Activated CD4-positive, alpha-beta T cell treated with anti-CD3 and anti-CD28 coated beads, Interleukin-2, Interleukin-6, amounts not matched to agents 100 ng/mL and 50 ng/mL, durations not matched to agents 16 hours and 8 hours (primary cell): ENCODE data around the gene CHTF8.
"Not testable (repeated sequence)": the region's sequence is repeated elsewhere in the genome, so short reads cannot be mapped to it uniquely, and the experiment has no call there.

Experiments
- DNase-seq: peaks from one replicate; pipeline ENCODE4 v3.0.0-alpha.2; 2020

Gene CHTF8

GRCh38 chr16:69132424-69133252 lies at the start of gene CHTF8, which contains the start of gene UTP4:
CHTF8 (minus strand) TSS chr16:69132588; CDS start chr16:69121458, 11,130 bp downstream.
UTP4 (plus strand) TSS chr16:69132649; CDS start chr16:69133460, 811 bp downstream.
- peak; percentile 91 for DNase-seq

- DNase-seq, result no peak
Observed at GRCh38 chr16:69180011-69180338, 47.6 kb upstream of the CHTF8 start.

DNA sequence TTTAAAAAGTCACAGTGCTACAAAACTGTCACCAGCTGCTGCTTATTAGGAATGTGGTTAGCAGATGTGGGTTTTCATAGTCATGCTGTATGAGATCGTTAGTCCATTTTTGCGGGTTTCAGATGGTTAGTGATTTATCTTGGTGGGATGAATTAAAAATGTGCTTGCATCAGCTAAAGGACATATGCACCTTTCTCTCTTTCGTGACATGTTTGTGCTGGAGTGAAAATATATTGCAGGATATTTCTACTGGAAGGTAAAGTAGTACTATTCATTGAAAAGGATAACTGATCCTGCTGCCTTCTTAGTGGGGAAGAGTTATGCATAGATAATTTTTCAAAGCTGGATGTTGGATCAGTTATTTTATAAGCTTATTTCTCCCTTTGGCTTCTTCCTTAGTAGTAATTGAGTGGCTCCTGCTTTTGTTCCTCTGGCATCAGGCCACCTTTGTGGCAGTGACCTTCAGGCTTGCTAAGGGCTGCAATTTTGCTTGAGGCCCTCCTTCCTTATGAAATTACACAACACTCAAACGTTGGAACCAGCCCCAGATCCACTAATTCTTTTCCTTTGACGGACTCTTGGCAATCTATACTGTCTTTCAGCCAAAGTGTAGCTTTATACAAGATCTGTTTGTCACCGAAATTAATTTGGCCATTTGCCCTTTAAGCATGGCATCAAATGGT lies 47.1 kb upstream of the CHTF8 start:
- peak; percentile 14 for DNase-seq

- no peak for DNase-seq
Observed at GRCh38 chr16:69176033-69176800, 43.8 kb upstream of the CHTF8 start.

DNA sequence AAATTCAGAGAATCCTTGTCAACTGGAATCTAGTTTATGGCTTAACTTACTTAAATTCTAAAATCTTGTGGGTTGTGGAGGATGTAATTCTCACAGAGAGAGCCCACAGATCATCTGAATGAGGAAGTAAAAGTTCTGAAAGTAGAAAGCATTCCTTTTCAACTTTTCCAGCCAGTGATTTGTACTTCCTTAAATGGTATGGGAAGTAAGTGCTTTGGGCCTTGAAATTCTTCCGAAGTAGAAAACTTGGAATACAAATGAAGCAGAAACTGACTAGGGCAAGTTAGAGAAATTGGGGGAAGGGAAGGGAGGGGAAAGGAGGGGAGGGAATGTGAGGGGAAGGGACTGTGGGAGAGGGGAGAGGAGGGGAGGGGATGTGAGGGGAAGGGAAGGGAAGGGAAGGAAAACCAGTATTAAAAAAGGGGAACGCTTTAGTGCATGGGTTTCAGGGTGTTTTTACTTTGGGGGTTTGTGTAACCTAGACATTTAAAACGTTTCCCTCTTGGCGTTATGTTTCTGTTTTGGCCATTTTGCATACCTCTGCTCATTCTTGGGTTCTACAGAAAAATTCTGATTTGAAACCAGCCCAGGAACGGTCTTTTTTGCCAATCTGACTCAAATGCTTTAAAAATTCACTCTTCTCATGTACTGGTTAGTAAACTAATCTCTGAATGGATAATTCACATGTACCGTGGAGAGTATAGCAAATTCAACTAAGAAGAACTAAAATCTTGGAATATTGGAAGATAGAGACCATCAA lies 39.1 kb upstream of the CHTF8 start:
- no peak for DNase-seq

GRCh38 chr16:69169607-69170352 lies 37.4 kb upstream of the CHTF8 start:
- DNase-seq, result no peak

DNA sequence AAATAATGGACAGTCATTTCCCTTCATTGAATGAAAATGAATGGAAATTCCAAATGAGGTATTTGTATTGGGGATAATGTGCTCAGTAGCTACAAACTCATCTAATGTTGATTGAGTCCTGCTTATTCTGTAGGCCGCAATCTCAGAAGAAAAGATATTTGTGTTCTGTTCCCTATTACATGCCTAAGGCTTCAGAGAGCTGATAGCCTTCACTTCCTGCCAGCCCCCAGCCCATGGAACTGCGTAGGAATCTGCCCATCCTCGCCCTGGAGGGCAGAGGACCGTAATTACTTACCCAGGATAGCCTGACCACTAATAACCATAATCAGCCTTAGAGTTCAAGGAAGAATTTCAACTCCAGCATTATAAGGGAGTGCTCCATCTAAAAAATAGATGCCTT lies 36.7 kb upstream of the CHTF8 start:
- DNase-seq, result no peak

DNA sequence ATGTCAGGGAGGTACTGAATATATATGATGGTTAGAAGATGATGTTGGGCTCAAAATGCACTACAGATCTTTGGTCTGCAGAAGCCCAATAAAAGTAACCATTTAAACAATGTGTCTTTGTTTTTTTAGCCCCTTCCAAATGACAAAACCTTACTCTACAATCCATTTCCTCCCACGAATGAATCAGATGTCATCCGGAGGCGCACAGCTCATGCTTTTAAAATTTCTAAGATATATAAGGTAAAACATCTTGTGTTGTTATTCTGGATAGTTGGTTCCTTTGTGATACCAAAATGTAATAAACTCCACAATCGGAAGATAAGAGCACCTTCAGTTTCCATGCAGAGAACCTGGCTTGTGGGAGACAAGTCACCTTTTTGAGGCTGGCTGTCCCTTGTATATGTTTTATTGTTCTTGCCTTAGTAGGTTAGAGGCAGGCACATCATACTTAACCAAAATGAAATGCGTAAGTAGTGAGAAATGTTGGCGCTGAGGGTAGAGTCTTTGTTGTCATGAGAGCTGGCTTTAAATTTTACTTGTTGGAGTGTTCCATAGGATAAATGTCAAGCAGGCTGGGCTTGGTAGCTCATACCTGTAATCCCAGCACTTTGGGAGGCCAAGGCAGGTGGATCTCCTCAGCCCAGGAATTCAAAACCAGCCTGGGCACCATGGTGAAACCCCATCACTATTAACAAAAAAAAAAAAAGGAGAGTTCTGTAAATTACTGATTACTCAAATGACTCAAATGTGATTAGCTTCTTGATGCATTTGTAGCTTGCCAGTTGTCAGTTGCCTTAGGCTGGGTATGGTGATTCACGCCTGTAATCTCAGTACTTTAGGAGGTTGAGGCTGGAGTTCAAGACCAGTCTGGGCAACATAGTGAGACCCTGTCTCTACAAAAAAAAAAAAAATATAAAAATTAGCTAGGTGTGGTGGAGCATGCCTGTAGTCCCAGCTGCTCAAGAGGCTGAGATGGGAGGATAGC lies 34.9 kb upstream of the CHTF8 start:
- DNase-seq, result peak; percentile 30

DNA sequence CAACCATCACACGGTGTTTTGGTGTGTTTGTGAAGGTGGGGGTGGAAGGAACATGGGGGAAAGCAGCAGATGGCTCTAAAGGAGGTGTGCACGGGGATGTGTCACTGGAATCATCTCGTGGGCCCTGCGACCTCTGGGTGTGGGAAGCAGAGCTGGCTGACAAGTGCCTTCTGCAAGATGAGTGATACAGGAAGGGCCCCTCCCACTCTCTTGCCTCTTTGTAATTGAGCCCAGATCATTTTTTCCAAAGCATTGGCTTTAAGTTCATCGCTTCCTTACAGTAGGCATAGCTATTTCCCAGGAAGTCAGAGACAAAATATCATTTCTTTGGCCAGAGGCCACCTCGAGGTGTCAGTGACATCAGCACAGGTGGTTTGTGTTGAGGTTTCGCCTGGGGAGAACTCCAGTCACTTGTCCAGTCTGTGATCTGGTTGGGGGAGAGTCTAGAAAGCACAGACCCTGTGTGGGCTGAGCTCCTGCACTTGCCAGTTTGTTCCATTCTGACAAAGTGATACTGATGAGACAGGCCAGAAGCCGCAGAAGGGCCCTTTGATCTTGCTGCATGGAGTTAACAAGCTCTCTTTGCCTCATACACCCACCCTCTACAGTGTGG lies 33.9 kb upstream of the CHTF8 start:
- DNase-seq, result peak; percentile 83

DNA sequence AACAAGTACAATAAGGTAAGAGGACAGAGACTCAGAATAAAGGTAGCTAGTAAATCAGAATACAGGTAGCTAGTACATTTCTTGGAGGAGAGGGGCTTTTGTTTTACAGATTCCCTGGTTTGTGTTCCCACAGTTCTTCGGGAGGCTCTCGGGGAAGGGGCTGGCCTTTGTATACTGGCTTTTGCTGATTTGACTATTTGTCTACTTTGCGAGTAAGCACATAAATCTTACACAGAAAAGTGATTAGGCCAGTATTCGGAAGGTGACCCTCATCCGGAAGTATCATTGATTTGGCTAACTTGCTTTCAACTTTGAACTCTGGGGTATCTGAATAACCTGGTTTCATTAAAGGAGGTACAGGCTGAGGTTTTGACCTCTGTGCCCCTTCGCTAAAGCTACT lies 33.2 kb upstream of the CHTF8 start:
- no peak for DNase-seq

DNA sequence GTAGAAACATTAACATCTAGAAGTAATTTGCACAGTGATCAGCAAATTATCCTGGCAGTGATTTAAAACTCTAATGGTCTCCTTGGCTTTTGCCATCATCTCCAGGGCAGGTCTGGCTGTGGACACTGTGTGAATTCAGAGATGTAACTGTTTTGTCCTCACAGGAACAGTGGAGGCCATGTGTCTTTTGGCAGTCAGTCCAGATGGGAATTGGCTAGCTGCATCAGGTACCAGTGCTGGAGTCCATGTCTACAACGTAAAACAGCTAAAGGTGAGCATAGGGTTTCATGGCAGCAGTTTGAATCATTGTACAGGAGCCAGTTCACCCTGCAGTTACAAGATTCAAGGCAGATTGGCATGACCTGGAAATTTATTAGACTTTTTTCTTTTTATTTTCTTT lies 27.8 kb upstream of the CHTF8 start:
- no peak for DNase-seq

DNA sequence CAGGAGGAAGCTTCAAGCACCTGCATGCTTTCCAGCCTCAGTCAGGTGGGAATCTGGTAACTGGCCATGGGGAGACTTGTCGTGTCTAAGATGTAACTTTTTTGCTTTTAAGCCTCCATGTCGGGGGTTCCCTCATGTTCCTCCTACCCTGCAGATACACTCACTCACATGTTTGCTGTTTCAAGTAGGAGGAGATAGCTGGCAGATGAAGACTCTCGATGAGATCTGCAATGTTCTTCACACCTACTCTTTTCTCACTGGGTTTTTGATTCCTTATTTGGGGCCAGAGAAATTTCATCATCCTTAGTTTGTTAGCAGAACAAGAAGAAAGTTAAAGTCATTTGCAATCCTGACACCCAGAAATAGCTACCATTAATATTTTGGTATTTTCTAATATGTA lies 24.8 kb upstream of the CHTF8 start:
- no peak for DNase-seq

GRCh38 chr16:69150146-69150865 lies 17.9 kb upstream of the CHTF8 start:
- DNase-seq, result peak; percentile 70

GRCh38 chr16:69149621-69150020 lies 17.2 kb upstream of the CHTF8 start:
- DNase-seq, result not testable (repeated sequence)

DNA sequence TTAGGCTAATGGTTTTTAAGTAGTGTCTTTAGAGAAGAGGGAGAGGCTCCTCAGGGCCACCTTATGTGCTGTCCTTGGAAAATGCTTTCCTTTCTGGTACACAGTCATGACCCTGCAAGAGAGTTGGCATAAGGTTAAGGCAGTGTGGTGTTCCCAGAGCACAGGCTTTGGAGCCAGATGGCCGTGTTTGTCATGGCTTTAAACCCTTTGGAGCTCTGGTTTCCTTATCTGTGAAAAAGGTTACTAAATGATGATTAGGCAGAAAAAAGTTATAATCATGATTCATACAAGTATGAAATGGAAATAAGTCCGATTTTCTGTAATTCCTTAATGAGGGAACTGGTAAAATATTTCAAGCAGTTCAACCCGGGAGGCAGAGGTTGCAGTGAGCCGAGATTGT lies 13.3 kb upstream of the CHTF8 start:
- DNase-seq, result no peak

DNA sequence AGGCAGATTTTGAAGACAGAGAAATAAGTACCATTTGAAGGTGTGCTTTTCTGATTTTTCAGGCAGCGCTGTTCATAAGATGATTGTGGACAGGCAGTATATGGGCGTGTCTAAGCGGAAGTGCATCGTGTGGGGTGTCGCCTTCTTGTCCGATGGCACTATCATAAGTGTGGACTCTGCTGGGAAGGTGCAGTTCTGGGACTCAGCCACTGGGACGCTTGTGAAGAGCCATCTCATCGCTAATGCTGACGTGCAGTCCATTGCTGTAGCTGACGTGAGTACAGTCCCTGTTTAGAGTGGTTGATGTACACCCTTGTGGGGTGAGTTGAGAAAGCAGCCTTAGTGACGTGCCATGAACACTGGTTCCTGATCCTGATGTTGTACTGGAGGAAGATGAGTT lies 10.7 kb upstream of the CHTF8 start:
- no peak for DNase-seq

- DNase-seq, result no peak
Observed at GRCh38 chr16:69141936-69142335, 9.5 kb upstream of the CHTF8 start.

DNA sequence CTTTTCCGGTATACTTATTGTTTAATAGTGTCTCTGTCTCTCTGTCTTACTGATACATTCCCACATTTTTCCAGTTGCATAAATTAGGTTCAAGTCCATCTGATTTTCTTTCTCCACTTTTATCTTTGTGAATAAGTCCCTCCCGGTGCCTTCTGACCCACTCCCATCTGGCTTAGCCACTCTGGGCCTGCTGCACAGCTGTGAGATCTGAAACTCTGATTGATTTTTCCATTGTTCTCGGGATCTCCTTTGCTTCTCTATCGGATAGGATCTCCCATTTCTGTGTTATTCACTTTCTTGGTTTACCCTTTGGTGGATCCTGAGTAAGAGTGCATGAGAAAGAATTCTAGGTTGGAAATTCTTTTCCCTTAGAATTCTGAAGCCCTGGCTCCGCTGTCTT lies 8.6 kb upstream of the CHTF8 start:
- DNase-seq, result no peak

DNA sequence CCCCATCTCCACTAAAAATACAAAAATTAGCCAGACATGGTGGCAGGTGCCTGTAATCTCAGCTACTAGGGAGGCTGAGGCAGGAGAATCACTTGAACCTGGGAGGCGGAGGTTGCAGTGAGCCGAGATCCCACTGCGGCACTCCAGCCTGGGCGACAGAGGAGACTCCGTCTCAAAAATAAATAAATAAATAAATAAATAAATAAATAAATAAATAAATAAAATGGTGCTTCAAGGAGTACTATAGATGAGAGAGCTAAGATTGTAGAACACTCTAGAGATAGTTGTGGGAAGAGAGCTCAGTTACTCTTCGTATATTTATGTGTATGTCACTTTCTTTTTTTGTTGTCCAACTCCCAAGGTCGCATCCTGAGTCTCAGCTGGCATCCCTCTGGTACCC lies 7.1 kb upstream of the CHTF8 start:
- not testable (repeated sequence) for DNase-seq

GRCh38 chr16:69138608-69139007 lies 6.2 kb upstream of the CHTF8 start:
- no peak for DNase-seq
